Stimulated activated CD8-positive, alpha-beta memory T cell treated with anti-CD3 and anti-CD28 coated beads, Interleukin-4, amount 100 ng/mL, for 48 hours (primary cell): ENCODE results near the gene STX17.

Experiments used
- DNase-seq: peaks from one replicate; pipeline ENCODE4 v3.0.0-alpha.2; 2020

The STX17 gene

DNA sequence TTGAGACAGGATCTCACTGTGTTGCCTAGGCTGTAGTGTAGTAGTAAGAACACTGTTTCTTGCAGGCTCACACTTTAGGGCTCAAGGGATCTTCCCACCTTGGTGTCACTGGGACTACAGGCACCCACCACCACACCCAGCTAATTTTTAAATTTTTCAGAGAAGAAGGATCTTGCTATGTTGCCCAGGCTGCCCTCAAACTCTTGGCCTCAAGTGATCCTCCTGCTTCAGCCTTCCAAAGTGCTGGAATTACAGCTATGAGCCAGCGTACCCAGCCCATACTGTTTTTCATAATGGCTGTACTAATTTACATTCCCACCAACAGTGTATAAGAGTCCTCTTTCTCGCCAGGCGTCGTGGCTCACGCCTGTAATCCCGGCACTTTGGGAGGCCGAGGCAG lies 5.1 kb downstream of the STX17 start:
- DNase-seq, result no peak

DNA sequence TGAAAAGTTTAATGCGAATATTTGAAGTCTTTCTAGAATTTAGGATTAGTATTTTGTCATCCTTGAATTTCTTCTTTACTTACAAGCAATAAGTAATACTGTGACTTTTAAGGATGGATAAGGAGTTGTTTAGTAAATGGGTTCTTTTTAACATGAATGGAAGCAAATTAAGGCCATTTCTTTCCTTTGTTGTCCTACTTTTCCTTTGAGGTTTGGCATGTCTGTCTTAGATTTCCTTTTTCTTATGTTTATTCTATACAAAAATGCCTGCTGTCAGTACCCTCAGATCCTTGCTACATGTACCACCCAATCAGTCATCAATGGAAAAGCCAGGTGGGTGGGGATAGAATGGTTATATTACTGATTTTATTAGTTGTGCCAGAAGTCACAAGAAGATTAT lies 10.2 kb downstream of the STX17 start:
- DNase-seq, result no peak

DNA sequence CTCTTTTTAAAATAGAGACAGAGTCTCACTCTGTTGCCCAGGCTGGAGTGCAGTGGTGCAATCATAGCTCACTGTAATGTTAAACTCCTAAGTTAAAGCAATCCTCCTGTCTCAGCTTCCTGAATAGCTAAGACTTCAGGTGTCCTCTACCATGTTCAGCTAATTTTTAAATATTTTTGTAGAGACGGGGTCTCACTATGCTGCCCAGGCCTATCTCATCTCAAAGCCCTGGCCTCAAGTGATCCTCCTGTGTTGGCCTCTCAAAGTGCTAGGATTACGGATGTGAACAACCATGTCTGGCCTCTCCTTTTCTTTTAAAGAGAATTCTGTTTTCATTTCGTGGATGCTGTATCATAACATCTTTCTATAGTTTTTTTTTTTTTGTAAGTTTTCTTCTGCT lies 11.7 kb downstream of the STX17 start:
- DNase-seq, result no peak

DNA sequence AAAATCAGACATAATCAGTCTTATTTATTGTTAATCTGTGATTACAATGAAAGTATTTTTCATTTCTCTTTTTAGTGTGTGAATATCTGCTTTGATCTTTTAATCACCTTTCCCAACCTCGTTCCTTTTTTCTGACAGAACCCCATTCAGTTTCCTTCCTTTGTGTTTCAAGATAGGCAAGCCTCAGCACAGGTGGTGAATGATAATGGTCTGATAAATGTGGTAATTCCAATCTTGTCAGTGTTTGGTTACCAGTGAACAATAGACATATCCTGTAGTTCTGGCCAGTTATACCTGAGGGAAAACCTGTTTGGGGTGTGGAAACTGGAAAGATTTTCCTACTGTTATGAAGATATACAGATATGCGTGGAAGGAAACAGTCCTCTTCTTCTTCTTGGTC lies 13.5 kb downstream of the STX17 start:
- DNase-seq, result no peak

DNA sequence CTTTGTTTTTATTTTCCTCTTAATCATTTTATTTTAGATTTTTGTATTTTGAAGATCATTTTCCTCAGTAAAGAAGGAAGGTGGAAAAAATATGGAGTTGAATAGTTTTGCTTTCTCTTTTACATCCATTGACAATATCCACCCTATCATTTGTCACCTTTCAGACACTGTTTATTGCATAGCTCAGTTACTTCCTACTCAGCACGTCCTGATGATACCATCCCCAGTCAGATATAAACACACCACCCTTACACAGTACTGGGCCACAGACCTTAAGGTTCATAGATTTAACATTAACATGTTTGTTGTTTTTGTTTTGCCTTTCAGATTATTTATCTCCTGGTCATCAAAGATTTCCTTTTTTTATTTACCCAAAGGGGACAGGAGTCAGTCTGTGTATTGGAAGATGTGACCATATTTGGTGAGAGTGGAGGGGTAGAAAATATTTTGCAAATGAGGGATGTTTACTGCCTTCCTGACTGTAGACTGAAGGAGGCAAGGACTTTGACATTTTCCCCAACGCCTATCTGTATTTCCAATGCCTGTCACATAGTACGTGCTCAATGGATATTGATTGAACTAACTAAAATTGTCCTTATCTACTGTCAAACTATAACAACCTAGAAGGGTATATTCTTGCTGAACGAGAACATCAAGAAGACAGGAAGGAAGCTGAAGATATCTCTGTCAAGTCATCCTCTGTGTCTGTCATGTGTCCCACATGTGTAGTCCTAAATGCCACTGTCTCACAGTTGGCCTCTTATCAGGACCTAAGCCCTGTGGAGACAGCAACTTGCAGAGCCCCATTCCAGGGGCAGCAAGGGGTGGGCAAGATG lies 15.6 kb downstream of the STX17 start:
- no peak for DNase-seq

DNA sequence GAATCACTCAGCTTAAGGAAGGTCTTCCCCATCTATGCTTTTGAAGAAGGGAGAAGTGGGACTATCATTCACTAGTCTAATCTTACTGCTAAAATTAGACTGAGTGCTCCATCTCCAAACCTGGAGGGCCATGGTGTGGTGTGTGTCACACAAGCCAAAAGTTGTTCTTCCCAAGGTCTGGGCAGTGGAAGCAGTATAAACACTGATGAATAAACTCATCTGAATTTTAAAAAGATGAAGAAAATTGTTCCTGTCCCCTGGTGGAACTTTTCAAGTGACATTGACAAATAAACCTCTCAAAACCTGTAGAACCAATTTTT lies 16.2 kb downstream of the STX17 start:
- DNase-seq, result no peak

DNA sequence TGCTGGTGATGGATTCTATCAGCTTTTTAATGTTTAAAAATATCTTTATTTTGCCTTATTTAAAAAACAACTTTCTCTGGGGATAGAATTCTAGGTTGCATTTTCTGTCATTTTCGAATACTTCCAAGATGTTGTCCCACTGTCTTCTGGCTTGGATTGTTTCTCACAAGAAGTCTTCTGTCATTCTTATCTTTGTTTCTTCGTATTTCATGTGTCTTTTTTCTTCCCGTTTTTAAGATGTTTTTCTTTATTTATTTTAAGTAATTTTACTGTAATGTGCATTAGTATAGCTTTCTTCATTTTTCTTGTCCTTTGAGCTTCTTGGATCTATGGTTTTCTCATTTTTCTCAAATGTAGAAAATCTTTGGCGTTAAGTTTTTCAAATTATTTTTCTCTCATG lies 19.1 kb downstream of the STX17 start:
- no peak for DNase-seq

DNA sequence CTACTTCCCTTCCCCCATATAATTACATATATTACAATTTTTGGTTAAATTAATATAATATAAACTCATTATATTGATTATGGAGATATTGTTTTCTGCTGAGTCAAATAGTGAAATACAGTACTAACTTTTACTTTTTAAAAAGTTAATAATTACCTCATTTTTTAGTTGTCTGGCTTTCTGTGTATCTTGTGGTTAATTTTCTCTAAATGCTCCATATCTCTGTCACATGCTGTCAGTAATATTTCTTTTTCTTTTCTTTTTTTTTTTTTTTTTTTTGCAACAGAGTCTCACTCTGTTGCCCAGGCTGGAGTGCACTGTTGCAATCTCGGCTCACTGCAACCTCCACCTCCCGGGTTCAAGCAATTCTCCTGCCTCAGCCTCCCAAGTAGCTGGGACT lies 23.2 kb downstream of the STX17 start:
- DNase-seq, result no peak

DNA sequence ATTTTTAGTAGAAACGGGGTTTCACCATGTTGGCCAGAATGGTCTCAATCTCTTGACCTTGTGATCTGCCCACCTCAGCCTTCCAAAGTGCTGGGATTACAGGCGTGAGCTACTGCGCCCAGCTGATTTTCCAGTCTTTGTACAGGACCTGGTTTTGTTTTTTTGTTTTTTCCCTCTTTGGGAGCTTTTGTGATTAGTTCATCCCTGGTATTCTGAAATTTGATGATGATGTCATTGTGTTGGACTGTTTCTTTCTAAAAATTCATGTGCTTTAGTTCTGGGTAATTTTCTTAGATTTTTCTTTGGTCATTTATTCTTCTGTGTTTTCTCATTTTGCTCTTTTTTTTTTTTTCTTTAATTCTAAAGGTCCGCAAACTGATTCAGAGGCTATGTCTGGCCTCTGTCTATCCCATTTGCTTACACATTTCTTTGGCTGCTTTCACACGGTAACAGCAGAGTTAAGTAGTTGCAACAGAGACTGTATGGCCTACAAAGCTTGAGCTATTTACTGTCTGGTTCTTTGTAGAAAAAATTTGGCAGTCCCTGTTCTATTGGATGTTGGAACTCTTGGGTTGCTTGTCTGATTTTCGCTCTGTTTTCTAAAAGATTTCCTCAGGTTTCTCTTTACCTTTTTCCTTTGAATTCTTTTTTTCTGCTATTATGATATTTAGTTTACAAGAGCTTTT lies 24.8 kb downstream of the STX17 start:
- DNase-seq, result no peak

DNA sequence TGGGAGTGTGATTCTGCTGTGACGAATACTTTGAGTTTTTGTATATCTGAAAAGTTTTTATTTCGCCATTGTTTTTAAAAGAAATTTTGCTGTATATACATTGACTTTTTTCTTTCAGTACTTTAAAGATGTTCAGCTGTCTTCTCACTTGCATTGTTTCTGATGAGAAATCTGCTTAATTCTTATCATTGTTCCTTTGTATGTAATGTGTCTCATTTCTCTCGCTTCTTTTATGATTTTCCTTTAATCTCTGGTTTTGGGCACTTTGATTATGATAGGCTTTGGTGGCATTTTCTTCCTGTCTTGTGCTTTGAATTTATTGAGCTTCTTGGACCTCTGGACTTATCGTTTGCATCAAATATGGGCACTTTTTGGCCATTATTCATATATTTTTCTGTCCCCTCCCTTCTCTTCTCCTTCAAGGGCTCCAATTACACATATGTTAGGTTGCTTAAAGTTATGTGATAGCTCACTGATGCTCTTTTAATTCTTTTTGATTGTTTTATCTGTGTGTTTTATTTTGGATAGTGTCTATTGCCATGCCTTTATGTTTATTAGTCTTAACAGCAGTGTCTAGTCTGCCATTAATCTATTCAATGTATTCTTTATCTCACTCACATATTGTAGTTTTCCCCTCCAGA lies 30.6 kb downstream of the STX17 start:
- no peak for DNase-seq

DNA sequence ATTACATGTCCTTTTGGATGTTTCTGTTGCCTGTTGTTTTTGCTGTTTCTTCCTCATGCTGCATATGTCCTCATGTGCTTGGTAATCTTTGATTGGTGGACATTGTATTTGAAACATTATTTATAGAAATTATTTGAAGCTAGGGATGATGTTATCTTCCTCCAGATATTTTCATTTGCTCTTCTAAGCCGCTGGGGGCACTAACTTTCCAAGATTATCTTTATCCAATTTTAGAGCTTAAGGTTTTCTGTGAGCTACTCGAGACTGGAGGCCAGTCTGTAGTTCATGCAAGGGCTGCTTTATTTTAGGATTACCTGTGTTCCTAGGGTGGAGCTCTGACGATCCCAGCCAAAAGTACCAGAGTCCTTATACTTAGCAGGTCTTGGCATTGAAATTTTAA lies 40.9 kb downstream of the STX17 start:
- no peak for DNase-seq

DNA sequence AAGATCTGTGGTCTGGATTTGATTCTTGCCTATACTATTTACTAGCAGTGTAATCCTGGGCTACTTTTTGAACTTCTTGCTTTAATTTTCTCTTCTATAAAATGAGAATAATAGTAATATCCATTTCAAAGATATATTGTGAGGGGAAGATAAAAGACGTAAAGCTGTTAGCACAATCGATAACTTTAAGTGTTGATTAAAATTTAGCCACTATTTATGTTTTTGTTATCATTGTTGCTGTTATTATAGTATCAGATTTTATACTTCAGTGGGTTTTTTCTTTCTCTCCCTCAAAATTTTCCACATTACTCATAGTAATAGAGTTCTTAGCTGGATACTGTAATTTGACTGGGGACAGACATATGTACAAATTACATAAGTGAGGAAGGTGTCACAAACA lies 42.0 kb downstream of the STX17 start:
- DNase-seq, result no peak

DNA sequence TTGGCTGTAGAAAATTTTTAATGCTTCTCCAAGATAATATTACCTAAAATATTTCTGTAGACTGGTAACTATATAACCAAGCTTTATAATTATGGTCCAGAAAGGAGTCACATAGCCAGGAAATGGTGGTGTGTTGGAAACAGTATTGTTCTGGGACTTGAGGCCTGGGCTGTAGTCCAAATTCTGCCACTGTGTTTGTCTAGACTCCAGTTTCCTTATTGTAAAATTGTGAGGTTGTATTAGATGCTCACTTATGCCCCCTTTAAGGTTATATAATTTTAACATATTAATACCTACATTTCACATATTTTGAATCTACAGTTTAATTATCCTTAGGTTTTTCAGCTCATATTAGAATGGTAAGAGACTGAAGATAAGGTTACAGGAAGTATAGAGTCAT lies 42.4 kb downstream of the STX17 start:
- no peak for DNase-seq

DNA sequence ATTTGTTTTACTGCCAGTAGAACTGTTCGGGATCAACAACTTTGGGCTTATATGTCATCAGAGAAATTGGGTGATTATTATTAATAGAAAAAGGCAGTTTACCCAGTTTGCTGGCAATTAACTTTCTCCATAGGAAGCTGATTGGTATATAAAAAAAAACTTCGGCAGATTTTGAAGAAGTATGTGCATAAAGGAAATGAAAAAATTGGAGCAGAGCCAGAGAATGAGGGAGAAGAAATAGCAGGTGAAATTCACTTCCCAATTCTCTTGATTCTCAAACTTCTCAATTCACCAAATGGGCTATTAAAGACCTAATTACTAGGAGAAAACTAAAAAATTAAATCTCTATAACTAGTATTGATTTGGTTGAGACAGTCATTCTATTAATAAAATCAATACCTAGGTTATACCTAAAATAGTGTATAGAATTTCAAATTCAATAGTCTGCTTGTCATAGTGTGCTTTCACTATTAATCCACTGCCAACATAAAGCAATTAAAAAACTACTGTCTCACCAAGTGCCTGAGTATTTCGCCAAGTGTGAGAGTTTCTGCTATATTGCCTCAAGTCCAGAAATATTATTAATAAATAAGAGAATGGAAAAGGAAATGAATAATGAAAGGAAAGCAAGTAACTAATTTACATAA lies 47.5 kb downstream of the STX17 start:
- DNase-seq, result no peak

DNA sequence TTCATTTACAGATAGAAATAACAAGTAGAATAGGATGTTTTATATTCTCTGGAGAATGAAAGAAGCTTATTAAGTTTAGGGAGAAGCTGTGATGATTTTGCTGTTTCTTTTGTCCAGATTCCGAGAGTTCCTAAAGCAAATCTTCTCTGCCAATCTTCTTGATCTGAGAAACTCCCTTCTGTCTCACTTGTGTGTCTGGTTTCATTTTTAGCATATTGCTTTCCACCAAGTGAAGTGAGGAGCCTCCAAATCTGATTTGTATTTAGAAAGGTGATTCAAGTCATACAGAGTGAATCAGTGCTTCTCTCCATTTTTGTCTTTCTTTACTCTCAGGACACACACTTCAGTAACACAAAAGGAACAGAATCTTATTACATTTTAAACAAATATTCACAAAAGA lies 48.4 kb downstream of the STX17 start:
- no peak for DNase-seq

DNA sequence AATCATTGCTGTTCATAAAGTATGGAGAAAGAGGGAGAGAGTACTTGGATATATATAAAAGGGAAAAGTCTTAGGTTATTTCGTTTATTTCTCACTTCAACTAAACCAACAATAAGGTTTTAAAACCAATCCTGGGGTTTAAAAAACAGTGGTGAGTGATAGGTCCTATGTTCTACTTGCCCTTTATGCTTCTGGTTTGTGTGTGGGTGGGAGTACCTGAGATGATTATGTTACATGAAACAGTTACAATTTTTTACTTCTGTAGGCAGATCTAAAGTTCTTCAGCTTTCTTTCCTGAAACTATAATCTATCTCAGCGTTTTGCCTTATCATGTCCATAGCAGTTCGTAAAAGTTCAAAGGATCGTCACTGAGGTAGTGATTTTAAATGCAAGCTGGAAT lies 49.2 kb downstream of the STX17 start:
- DNase-seq, result no peak

DNA sequence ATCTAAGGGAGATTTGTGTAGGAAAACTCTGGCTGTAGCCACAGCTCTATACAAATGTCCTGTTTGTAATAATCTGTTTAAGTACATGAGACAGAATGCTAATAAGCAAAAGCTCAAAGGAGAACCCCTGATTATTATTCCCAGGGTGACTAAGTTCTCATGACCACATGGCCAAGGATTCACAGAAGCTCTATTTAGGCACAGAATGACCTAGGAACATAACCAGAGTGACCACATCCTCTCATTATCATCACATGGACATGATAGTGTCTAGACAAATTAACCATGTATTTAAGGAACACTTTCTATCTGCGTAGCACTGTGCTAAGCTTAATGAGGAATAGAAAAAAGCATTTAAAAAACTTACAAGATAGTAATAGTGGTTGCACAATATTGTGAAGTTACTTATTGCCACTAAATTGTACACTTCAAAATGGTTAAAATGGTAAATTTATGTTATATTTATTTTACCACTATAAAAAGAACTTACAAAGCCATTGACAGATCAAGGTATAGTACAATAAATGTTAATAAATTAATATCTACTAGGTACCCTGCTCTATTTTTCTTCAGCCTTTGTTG lies 56.3 kb downstream of the STX17 start:
- no peak for DNase-seq

DNA sequence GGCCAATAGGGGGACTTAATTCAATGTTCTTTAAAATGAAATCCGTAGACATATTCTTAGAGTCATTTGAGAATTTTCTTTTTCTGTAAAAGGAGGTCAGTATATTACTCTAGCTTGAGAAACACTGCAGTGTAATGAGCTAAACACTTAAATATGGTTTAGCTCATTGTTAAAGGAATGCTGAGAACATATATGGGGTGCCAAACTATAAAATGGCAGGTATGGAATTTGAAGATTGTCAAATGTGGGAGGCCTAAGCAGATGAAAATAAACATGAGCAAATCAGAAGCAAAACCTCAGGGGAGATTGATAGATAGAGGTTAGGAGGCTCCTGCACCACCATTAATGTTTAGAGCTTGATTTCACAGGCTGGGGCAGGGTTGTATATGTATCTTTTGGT lies 57.9 kb downstream of the STX17 start:
- no peak for DNase-seq

DNA sequence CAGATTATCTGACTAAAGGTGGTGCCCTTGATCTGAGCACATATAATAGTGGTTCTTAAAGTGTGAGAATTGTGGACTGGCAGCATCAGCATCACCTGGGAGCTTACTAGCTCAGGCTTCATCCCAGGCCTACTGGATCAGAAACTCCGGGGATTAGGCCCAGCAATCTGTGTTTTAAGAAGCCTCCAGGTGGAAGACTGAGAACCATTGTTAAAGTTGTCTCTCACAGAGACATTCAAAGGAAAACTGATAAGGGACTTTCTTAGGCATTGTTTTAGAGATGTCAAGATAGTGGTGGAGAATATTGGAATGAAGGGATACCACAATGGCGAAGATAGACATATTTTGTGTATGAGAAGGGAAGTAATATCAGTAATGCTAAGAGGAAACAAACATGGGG lies 59.5 kb downstream of the STX17 start:
- no peak for DNase-seq

DNA sequence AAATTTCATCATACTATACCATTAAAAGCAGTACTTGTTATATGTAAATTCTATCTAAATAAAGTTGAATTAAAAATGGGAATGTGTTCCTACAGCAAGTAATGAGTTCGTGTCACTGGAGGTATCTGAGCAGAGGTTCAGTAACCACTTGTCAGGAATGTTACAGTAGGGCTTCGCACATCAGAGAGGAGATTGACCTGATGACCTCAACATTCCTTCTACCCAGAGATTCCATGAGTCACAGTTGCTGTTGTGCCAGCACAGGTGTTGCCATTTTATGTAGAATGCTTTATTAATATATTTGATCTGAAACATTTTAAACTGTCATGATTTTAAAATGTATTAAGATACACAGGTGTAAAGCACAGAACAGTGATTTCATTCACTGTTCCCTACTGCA lies 60.3 kb downstream of the STX17 start:
- DNase-seq, result no peak

DNA sequence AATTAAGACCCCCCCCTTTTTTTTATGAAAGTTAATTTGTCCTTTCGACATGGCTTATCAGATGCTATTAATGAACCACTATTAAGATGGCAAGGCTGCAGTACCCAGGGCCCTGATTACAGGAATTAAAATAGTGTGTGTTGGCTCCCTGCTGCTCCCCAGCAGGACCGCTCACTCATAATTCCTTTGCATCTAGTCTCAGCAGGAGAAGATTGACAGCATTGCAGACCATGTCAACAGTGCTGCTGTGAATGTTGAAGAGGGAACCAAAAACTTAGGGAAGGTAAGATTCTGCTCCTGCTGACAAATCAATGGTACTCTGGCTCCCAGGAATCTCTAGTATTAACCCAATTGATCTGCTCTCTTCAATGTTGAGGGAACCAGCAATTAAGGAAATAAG lies 61.0 kb downstream of the STX17 start:
- no peak for DNase-seq

DNA sequence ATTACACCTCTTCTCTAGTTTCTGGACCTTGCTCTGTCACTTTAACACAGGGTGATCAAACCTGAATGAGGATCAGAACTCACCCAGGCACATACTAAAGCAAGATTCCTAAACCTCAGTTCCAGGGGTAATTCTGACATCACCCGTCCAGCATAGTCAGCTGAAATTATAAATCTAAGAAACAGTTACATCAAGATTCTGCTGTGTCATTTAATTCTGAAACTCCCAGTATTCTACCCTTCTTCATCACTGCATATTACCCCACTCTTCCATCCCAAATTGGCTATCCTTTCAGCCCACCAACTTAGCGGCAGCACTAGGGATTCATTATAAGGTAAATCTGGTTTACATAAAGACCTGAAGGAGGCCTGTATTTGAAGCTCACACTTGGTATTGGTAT lies 64.0 kb downstream of the STX17 start:
- DNase-seq, result no peak

DNA sequence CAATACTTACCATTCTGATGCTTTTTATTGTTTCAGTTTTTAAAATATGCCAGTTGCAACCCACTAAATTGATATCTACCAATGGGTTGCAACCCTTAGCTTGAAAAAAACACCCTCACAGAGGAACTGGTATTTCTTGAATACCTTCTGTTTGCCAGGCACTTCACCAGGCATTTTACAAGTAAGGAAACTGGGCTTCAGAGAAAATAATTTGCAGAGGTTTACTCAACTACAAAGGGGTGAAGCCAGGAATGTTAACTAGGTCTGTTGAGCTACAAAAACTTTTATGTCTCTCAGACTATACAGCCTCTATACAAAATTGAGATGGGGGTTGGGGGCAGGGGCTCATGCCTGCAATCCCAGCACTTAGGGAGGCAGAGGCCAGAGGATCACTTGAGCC lies 65.0 kb downstream of the STX17 start:
- no peak for DNase-seq

DNA sequence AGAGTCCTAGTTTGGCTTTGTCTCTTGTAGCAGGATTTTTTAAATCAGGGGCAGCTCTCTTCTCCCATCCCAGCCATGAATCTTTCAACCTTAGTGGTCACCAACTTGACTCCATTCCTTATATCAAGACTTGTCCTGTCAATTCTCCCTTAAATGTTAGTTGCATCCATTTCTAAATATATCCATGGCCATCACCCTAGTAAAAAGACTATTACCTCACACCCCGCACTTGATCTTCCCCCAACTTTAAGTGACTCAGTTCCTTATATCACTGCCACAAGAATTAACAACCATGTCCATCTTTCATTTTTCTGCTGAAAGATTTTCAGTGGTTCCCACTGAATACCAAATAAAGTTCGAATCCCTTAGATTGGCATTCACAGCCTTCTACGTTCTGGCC lies 67.0 kb downstream of the STX17 start:
- DNase-seq, result no peak
